Activated T-cell treated with anti-CD3 and anti-CD28 coated beads for 1 hour (primary cell): Measurements from ENCODE around the gene TBX19.

Experiments used
- DNase-seq: peaks from one replicate; pipeline ENCODE4 v3.0.0-alpha.2; 2020; ENCODE audit warnings: low read depth

The TBX19 gene

GRCh38 chr1:168281603-168282325 lies 1.1 kb downstream of the TBX19 start:
- DNase-seq = no peak

GRCh38 chr1:168285521-168285790 lies 4.8 kb downstream of the TBX19 start:
- no peak for DNase-seq

DNA sequence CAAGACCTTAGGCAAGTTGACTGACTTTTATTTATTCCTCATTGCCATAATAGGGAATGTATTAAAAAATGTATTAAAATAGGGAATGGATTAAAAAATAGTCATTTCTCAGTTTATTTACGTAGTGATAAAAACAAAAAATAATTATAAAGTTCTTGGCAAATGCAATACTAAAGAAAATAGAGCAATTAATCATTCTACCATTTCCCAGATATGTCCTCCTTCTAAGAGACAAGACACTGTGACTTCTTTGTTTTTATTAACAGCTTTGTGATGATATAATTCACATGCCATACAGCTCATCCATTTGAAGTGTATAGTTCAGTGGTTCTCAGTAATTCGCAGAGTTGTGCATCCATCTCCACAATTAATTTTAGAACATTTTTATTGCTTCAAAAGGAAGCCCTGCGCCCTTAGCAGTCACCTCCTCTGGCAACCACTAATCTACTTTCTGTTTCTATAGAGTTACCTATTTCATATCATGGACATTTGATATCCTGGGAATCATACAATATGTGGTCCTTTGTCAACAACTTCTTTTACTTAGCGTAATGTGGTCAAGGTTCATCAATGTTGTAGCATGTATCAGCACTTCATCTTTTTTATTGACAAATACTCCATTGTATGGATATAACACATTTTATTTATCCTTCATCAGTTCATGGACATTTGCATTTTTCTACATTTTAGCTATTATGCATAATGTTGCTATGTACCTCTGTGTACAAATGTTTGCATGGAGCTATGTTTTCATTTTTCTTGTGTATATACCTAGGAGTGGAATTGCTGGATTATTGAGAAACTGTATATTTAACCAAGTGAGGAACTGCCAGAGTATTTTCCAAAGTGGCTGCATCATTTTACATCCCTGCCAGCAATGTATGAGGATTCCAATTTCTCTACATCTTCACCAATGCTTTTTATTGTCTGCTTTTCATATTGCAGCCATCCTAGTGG lies 5.6 kb downstream of the TBX19 start:
- no peak for DNase-seq

DNA sequence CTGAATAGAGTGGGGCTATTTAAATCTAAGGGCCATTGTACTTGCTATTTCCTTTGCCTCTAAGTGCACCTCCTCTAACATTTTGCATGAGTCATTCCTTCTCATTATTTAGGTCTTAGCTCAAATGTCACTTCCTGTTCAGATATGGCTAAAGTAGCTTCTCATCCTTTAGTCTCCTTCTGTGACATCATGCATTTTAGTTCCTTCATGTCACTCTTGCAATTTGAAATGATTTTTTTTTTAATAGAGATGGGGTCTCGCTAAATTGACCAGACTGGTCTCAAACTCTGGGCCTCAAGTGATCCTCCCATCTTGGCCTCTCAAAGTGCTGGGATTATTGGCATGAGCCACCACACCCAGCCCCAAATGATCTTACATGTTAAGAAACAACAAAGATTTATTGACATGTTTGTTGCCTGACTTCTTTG lies 6.6 kb downstream of the TBX19 start:
- no peak for DNase-seq

DNA sequence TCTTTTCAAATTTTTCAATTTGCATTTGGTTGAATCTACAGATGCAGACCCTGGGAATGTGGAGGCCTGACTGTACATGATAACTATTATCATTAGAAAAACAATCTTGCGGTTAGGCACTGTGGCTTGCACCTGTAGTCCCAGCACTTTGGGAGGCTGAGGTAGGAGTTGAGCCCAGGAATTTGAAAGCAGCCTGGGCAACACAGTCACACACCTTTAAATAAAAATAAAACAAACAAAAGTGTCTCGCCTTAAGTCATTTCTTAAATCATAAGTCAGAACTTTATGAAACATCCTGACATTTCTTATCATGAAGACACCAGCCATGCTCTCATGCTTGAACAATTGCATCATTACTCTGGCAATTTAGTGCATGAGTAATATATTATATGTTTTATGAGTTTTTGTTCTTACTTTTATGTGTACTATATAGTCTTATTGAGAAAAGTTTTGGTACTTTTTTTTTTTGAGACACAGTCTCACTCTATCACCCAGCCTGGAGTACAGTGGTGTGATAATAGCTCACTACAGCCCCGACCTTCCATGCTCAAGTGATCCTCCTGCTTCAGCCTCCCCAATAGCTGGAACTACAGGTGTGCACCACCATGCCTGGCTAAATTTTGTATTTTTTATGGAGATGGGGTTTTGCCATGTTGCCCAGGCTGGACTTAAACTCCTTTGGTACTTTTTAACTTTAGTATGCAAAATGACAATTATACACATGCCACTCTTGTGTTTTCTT lies 7.8 kb downstream of the TBX19 start:
- DNase-seq = no peak

DNA sequence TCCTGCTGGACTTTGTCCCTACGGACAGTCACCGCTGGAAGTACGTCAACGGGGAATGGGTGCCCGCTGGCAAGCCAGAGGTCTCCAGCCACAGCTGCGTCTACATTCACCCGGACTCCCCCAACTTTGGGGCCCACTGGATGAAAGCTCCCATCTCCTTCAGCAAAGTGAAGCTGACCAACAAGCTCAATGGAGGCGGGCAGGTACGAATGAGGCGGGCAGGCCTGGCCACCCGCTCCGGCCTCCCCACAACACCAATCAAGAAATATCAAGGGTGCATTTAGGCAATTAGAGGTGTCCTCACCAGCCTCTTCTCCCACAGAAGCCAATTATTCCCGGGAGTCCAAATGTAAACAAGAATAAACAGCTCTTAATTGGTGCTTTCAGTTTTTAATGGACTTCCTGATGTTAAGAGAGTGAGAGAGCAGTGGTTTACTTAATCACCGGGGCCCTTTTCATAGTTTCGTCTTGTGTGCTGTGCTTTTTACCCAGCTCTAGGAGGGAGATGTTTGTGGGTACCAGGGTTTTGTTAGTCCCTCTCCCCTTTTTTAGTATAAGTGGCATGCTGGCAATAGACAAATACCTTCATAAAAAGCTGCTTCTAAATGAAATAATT lies 10.7 kb downstream of the TBX19 start:
- no peak for DNase-seq

GRCh38 chr1:168293356-168293755 lies 12.7 kb downstream of the TBX19 start:
- no peak for DNase-seq

DNA sequence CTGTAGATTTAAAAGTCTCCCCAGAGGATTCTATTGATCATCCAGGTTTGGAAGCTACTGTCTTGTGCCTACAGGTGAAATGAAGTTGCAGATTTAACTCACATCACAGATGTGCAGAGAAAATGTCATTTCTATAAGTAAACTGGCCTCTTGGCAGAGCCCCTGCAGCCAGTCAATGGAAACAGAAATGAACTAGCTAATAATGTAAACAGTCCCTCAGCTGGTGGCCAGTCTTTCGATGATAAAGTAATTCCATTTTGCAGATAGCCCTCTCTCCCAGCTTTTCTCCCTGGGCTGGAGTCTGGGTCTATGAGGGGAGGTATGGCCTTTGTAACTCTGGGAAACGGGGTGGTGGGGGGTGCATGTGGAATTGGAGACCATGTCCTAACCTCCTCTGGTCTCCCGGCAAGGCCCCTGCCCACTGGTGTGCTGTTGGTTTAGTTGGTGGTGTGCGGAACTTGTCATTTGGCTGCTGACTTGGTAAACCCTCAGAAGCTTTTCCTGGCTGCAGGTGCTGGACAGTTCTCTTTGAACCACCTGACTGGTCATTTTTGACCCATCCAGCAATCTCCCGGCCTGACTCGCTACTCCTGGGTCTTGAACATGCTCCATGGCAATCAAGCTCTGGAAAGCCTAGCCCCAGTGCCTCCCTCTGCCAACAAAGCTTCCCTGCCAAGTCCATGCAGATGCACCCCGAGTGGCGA lies 14.9 kb downstream of the TBX19 start:
- no peak for DNase-seq

DNA sequence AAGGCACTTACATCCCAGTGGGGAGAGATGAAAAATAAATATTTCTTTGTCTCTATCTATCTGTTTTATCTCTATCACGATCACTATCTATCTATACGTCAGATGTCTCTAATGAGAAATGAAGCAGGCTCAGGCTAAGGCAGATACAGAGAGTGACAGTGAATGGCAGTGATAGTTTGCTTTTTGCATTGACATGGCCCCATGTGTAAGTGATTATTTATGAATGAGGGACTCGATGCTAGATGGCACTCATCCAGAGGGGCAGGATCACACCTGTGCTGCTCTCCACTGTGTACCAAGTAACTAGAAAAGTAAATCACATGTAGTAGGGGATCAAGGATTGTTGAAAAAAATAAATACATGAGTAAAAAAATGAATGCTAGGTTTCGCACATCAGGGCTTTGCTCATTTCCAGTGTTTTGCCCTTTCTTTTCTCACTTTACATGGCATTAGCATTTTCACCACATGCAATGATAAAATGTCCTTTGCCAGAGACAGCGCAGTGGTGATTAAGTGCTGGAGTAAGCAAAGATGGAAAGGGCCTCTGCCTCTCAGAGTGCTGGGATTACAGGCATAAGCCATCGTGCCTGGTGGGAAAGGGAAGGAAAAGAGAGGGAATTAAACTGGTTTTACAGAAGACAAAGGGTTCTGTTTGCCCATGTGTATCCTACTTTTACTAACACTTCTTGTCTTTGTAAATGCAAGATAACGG lies 16.5 kb downstream of the TBX19 start:
- DNase-seq = no peak

GRCh38 chr1:168298446-168298845 lies 17.8 kb downstream of the TBX19 start:
- DNase-seq = no peak

DNA sequence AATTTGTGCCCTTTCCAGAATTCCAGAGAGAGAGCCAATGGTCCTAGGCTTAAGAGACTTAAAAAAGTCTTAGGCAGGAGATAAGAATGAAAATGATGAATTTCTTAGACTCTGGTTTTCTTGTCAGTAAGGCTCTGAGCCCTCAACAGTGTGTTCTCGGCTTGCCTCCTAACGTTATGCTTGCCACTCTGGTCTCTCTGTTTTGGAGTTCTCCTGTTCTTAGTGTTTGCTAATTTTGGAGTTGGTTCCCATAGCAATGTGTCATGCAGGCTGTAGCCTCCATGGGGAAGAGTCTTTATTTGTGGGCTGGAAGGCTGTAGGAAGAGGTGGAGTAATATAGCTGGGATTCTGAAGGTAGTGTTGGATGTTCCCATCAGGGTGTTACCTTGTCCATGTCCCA lies 19.9 kb downstream of the TBX19 start:
- DNase-seq = no peak

DNA sequence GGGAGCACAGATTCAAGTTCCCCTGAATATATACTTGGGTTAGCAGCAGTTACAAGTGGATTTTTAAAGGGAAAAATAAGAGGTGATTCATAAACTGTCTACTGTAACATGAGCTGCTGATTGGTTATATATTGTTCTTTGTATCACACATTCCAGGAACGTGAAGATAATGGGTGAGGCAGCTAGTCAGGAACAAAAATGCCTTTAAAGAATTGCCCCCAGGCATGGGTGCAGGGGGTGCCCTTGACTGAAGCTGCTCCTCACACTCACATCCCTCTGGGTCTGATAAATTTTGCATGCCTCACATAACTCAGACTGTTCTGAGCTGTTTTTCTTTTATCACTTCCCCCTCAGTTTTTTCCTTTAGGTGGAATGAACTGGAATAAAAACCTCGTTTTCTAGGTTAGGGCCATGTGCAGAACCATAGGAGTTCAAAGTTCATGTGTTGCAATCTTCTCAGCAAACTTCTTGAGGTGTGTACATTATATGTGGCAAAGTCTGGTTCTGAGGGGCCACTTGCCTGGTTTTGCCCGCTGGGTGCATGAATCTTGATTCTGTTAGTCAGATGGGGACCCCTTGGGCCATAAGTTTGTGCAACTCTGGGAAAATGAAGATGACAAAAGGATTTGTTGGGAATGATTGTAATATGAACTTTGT lies 21.1 kb downstream of the TBX19 start:
- no peak for DNase-seq

- DNase-seq = no peak
These were observed 23.3 kb downstream of the TBX19 start for GRCh38 chr1:168303716-168304540.

GRCh38 chr1:168304865-168305264 lies 24.2 kb downstream of the TBX19 start:
- DNase-seq = no peak

- no peak for DNase-seq
These were observed 32.3 kb downstream of the TBX19 start for GRCh38 chr1:168312718-168313604.

DNA sequence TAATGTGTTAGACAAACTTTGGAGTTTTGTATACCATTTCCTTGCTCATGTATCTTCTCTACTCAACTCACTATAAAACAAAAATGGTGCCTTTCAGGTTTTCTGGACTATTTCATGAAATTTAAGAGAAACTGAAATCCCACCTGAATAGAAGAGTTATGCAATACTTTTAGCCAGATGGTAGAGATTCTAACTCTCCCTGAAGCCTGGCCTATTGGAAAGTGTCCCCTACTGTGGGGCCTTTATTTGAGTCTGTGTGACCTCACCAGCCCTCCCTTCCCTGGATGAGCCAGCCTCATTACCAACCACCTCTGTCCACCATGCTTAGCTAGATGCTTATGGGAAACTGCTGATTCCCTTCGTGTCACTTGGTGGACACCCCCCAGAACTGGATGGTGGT lies 35.5 kb downstream of the TBX19 start:
- no peak for DNase-seq

- no peak for DNase-seq
These were observed 36.6 kb downstream of the TBX19 start for GRCh38 chr1:168317309-168317708.

- DNase-seq = no peak
These were observed 39.0 kb downstream of the TBX19 start for GRCh38 chr1:168319691-168320090.

DNA sequence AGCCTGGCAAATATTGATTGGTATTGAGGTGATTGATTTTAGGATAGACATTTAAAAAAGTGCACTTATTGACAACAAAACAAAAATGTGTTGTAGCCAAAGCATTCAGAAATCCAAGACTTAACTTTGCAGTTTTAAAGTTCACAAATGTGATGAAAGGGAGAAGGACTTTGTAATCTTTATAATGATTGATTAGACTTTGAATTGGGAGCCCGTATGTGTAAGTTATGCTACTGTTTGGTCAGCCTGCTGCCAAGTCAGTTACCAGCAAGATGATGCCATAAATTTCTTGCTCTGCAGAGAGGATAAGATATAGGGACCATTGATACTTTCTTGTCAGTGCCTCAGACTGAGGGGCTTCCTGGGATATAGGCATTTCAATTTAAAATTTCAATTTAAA lies 39.5 kb downstream of the TBX19 start:
- DNase-seq = no peak
